Stimulated activated CD8-positive, alpha-beta memory T cell treated with anti-CD3 and anti-CD28 coated beads, Interleukin-4, amount 100 ng/mL, for 4 hours (primary cell): Measurements from ENCODE around the gene TAF4.
"Not testable (repeated sequence)": the region's sequence is repeated elsewhere in the genome, so short reads cannot be mapped to it uniquely, and the experiment has no call there.

ENCODE experiments used
- DNase-seq, 2 donors: peaks; one replicate each; pipeline ENCODE4 v3.0.0-alpha.2; 2020; ENCODE audit warnings: low read depth in 2 of 2, low spot score in 1 of 2

TAF4 gene

GRCh38 chr20:62004614-62005013, 61.1 kb downstream of the TAF4 start:
- DNase-seq = no peak

DNA sequence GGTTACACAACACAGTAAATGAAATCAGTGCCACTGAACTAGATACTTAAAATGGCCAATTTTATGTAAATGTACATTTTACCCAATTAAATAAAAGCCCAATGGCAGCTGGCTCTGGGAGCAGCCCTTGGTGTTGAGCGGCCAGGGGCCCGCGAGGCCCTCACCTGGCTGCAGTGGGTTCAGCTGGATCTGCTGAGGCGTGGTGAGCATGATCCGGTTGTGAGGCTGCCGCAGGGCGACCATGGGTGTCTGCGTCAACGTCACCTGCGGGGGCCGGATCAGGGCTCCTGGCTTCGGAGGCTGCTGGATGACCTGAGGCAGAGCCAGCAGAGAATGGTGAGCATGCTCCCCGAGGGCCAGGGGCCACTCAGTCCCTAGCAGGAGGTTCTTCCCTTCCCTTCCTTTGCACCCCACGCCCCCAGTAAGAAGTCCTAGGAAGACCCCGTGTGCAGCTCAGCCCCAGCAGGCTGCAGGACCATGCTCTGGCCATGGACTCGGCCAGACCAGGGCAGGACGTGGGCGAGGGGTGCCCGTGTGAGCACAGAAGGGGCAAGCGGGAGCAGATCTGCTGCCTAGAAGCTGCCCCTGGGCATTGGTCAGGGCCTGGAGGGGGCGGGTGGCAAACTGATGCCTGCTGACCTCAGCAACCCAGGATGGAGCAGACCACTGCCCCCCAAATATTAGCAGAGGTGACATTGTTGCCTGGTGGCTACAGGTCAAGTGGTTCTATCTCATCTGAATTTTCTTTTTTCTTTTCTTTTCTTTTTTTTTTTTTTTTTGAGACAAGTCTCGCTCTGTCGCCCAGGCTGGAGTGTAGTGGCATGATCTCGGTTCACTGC, 61.9 kb downstream of the TAF4 start:
- DNase-seq = no peak

- DNase-seq = no peak
These were observed 62.7 kb downstream of the TAF4 start for GRCh38 chr20:62002882-62003480.

DNA sequence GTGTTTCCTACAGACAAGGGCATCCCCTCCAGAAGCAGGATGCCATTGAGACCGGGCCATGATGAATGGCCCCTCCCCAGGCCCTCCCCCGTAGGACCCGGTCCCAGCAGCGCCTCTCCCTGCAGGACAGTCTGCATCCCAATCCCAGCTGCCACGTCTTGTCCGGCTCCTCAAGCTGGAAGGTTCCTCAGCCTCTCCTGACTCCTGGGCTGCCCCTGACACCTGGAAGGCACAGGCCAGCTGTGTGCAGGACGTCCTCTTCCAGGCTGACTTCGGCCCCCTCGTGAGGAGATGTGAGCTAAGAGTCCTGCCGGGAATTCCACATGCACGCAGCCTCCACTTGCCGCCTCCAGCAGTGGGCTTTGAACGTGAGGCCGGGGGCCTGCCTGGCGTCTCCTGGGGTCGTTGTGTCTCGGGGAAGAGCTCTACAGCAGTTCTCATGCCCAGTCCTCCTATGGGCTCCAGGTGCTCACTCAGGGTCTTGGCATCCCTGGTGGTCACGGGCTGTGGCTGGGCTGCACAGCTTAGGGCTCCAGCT, 64.4 kb downstream of the TAF4 start:
- no peak for DNase-seq

DNA sequence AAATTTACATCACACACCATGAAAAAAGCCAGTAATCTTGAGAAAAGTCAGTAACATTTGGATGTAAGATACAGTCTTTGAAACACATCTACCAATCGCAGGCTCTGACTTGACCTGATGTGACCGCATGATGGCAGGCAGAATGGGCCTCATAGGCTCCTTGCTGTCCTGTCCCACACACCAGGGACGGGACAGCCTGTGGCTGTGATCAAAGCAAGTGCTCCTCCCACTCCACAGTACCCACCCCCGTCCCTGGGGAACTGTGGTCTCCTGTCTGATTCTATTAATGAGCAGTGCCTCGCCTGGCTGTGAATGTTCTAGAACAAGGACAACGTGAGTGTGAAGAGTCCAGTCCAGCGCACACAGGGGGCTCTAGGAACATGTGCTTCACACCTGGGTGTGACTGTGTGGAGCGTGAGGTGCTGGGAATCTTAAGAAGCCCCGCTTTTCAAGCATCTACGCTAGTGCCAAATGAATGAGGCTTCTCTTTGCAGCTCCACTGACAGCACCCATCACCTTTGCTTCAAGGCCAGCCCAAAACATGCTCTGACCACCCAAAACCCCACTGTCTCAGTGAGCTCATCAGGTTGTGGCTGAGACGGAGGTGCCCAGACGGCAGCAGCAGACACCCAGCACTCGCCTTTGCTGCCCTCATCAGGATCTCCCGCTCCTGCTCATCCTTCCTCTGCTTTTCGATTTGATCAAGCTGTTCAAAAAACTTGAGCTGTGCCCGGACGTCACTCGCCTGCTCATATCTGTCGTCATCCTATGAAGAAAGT, 67.1 kb downstream of the TAF4 start:
- no peak for DNase-seq

GRCh38 chr20:61997891-61998290, 67.8 kb downstream of the TAF4 start:
- no peak for DNase-seq

GRCh38 chr20:61997372-61997771, 68.3 kb downstream of the TAF4 start:
- no peak for DNase-seq

- DNase-seq = no peak
These were observed 71.1 kb downstream of the TAF4 start for GRCh38 chr20:61994546-61994945.

- DNase-seq = no peak
These were observed 72.6 kb downstream of the TAF4 start for GRCh38 chr20:61993058-61993457.

- DNase-seq = no peak
These were observed 74.2 kb downstream of the TAF4 start for GRCh38 chr20:61991476-61991875.

DNA sequence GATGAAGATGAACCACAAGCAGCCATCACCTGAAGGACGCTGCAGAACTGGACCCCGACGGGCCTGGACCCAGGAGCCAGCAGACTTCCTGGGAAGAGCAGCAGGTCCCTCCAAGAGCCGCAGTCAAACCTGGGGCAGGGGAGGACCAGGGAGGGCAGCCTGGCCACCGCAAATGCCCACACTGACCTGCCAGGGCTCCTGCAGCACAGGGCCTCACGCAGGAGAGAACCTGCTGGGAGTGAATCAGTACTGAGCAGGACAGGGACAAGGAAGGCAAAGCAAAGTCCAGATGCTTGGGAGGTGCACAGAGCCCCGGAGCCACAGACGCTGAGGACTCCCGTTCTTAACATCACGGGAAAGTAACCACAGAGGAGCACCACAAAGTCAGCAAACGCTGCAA, 75.2 kb downstream of the TAF4 start:
- no peak for DNase-seq

DNA sequence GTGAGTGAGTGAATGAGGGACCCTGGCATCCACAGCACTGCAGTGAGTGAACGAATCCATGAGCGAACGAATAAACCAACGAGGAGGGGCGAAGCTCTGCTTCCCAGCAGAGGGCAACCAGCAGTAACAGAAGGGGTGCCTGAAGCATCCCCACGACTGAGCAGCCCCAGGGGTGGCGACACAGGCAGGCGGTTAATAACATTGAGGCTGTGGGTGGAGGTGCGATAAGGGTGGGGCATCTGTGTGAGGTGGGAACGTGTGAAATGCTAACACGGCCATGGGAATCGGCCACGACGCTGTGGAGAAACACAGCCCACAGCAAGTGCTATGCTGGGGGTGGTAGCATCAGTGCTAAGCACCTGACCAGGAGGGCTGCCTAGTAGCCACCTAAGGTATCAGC, 75.9 kb downstream of the TAF4 start:
- no peak for DNase-seq

DNA sequence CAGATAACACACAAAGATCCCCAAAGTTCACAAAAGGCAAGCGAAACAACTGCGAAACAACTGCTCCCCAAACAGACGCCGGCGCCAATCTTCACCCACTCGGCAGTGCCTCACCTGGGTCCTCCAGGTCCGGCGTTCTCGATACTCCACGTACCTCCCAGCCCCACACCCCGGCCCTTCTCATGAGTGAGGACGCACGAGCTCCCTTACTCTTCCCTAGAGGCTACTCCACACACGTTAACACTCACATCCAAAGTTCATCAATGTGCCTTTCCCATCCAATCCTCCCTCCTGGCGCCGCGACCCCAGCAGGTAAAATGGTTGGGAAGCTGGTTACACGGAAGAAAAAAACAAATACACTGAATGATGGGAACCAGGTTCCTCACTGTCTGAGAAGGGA, 77.0 kb downstream of the TAF4 start:
- no peak for DNase-seq

DNA sequence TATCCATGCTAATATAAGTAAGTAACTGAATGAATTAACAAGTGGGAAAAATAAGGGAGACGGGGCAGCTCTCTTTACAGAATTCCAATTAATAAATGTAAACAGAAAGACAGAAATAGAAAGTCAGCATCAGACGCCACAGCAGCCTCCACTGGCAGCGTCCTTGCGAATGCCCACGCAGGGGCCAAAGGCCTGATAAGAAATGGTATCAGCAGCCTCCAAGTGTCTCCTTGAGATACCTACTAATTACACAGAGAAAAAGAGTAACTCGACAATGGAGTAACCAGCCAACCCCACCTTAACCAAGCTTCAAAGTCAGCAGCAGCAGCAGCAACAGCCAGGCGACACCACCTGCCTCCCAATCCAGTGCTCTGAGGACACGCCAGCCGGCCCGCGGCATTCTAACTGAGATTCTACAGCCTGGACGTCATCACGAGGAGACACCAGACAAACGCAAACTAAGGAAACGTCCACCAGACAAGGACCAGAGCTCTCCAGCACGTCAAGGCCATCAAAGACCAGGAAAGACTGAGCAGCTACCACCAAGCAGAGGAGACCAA, 78.8 kb downstream of the TAF4 start:
- no peak for DNase-seq

DNA sequence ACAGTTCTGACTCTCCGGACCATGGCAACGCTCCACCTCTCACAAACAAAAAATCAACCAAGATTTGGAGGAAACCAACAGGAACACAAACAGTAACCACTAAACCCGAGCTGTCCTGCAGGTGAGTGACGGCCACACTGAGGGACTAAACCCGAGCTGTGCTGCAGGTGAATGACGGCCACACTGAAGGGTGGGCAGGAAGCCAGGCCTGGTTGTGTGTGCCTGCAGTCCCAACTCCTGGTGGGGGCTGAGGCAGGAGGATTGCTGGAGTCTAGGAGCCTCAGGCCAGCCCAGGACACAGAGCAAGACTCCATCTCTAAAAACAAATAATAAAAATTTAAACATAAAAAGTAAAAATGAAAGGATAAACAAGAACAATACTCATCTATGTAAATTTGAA, 80.6 kb downstream of the TAF4 start:
- no peak for DNase-seq

DNA sequence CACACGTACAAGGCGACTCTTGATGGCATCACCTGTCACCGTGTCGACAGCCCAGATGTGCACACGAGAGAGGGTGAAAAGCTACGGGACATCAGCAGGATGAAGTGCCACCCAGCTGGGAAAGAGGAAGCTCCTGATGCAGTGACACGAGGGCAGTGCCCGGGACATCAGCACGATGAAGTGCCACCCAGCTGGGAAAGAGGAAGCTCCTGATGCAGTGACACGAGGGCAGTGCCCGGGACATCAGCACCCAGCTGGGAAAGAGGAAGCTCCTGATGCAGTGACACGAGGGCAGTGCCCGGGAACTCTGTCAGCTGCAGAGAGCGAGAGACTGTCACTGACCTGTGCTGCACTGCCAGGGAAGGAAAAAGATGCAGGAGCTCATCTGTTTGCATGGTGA, 81.2 kb downstream of the TAF4 start:
- DNase-seq = not testable (repeated sequence)

GRCh38 chr20:61983965-61984364, 81.7 kb downstream of the TAF4 start:
- DNase-seq = no peak

DNA sequence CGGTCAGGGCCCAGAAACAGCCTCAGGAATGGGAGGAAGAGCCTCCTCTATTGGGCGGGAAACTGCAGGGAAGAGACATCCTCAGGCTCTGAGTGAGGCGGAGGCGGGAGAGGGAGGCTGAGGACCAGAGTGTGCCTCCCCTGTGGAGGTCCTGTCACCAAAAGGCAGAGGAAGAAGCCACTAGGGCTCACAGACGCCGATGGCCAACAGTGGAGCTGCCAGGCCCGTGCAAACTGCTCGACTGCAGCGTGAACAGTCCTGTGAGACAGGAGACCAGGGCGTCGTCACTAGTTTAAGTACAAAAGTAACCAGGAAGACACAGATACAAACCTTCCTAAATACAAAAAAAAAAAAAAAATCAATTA, 82.7 kb downstream of the TAF4 start:
- no peak for DNase-seq

DNA sequence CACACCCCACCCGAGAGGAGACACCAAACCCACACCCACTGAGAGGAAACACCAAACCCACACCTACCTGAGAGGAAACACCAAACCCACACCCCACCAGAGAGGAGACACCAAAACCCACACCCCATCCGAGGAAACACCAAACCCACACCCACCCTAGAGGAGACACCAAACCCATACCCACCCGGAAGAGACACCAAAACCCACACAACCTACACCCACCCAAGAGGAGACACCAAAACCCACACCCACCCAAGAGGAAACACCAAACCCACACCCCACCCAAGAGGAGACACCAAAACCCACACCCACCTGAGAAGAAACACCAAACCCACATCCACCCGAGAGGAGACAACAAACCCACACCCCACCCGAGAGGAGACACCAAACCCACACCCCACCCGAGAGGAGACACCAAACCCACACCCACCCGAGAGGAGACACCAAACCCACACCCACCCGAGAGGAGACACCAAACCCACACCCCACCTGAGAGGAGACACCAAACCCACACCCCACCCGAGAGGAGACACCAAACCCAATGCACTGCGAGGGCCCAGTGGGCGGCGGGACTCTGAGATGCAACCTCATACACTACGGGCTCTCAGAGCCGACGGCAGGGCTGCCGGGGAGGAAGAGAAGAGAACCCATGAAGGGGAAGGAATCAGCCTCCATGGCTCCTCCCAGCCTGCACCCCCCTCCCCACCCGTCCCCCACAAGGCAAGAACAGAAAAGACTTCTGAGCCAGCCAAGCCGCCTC, 83.3 kb downstream of the TAF4 start:
- no peak for DNase-seq

DNA sequence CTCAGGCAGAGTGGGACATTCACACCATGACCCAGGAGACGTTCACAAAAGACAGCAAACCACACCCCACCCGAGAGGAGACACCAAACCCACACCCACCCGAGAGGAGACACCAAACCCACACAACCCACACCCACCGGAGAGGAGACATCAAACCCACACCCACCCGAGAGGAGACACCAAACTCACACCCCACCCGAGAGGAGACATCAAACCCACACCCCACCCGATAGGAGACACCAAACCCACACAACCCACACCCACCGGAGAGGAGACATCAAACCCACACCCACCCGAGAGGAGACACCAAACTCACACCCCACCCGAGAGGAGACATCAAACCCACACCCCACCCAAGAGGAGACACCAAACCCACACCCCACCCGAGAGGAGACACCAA, 84.0 kb downstream of the TAF4 start:
- not testable (repeated sequence) for DNase-seq
